NCI-H2196 (cell line): ENCODE measurements around the gene PPIB.
"Not testable (repeated sequence)": the region's sequence is repeated elsewhere in the genome, so short reads cannot be mapped to it uniquely, and the experiment has no call there.

Experiments used
- DNase-seq: peaks from one replicate; lab custom pipeline; 2025; ENCODE audit not compliant: unreplicated experiment; lab: John Stamatoyannopoulos, UW

Gene PPIB

DNA sequence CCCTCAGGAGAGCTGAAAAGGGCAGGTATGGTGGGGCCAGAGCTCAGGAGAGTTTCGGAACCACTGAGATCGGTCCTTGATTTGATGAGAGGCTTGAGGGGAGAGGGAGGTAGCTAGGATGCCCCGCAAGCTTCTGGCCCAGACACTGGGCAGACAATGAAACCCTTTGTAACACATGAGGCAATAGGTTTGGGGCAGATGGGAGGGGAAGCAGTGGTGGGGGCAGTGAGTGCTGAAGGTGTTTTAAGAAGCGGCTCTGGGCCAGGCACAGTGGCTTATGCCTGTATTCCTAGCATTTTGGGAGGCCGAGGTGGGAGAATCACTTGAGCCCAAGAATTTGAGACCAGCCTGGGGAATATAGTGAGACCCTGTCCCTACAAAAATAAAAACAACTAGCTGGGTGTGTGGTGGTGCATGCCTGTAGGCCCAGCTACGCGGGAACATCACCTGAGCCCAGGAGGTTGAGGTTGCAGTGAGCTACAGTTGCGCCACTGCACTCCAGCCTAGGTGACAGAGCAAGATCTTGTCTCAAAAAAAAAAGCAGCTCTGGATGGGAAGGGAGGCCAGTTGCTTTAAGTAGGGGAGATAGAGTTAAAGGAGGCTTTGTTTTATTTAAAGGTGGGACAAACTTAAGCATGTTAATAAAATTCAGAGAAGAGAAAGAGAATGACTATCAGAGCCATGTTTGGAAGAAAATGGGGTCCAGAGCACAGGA lies 20.9 kb downstream of the PPIB start:
- no peak for DNase-seq

DNA sequence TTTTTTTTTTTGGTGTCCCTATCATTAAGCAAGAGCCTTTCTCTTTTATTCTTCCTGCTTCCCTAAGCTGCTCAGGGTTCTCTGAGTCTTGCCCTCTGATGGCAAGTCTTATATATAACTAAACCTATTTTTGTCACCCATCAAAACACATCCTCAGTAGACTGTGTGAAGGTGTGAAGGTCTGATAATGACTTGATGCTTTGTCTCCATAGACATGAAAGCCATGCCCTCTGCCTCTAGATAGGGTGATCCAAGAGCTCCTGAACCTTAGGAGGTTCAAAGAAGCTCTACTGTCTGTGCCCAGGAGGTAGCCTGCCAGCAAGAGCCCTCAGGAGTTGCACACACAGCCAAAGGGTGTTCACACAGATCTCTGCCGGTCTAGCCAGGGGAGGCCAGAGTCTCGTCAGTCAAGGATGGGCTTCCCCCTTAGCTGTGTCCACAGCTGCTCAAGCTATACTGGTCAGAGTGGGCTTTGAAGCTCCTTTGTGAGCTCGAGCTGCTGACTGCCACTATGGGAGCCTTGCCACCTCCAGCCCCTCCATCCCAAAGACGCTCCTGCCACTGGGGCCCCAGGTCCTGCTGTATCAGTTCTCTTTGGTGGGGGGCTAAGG lies 24.4 kb downstream of the PPIB start:
- DNase-seq = no peak

DNA sequence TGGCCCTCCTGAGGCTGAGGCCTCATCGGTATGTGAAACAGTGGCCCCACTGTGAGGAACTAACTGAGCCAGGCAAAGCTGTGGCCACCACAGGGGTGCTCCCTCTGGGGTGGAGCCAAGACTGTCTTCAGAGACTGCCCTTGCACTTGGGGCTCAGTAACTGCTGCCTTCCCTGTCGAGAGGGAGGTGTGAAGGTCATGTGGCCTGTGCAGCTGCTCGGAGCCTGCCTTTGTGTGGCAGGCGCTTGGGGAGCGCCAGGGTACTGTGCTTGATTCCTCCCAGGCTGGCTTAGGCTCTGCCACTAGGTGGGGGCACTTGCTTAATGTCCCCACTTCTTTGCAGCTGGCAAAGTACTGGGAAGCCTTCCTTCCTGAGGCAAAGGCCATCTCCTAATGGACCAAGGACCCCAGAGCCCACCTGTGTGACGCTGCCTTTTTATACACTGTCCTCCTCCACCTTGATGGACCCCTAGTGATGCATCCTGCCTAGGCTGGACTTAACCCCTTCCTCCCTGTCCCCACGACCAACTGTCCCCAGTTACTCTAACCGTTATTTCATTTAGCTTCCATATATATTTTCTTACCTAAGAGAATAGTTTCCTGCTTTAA lies 25.5 kb downstream of the PPIB start:
- DNase-seq = no peak

DNA sequence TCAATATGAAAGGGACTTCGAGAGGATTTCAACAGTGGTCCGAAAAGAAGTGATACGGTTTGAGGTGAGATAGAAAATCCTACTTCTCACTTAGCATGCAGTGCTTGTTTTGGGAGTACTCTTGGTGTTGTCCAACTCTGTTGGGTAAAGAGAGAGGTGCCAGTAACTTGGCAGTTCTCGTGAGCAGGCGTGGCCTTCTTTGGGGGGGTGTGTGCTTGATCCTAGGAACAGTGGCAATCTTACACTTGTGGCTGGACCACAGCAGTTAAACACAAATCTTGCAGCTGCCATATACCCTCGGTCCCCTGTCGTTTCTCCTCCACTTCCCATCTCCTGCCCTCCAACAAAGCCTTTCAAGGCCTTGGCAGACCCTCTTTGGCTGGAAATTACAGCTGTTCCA lies 26.5 kb downstream of the PPIB start:
- no peak for DNase-seq

DNA sequence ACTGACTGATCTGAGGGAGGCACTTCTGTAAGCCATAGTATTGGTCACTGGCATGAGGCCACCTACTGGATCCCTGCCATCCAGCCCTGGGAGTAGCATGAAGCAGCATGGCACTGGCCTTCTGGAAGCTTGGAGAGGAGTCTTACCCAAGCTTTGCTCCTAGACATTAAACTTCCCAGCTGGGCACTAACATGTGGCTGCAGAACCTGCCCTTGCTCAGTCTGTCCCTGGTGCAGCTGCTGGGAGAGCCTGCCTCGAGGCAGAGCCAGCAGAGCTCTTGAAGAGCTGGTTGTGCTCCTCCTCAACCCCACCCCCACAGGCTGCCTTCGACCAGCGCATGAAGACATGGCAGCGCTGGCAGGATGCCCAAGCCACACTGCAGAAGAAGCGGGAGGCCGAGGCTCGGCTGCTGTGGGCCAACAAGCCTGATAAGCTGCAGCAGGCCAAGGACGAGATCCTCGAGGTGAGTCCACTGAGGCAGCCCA lies 28.4 kb downstream of the PPIB start:
- peak; percentile 78 for DNase-seq

DNA sequence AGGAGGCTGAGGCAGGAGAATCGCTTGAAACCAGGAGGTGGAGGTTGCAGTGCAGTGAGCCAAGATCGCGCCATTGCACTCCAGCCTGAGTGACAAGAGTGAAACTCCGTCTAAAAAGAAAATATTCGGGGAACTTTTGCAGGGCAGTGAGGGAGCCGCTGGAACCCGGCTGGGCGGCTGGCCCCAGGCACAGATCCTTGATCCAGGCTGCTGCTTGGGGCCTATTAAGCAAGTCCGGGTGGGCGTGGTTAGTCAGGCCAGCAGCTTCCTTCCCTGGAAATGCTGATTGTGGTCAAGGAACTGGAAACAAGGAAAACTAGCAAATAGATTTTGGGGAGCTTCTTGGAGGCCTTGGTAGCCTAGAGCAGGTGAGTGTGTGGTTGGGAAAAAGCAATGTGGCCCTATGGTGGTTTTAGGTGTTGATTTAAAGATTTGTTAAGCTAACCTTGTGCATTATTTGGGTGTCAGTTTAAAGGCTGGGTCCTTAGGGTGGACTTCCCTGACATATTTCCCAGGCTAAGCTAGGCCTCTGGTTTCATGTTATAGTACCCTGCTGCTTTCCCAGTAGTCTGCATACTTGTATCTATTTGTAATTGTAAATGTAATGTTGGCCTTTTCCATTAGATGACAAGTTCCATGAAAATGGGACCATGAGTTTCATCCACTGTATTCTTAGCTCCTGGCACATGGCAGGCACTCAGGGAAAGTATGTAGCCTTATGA lies 29.0 kb downstream of the PPIB start:
- DNase-seq = no peak

DNA sequence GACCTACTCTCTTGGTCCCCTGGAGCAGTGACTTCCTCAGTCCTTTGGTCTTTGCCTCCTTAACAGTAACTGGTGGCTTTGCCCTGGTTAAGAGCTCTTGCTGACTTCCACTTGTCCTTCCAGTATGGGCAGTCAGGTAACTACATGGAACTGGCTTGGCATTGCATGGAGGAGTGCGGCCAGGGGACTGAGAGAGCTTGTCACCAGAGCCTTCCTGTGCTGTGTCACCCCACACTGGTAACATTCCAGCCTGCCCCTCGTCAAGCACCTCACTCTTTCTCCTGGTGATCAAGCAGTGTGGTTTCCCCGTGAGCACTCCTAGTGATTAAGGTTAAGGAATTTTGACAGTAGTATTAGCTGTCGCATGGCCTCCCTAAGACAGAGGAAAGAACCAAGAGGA lies 30.6 kb downstream of the PPIB start:
- DNase-seq = no peak

DNA sequence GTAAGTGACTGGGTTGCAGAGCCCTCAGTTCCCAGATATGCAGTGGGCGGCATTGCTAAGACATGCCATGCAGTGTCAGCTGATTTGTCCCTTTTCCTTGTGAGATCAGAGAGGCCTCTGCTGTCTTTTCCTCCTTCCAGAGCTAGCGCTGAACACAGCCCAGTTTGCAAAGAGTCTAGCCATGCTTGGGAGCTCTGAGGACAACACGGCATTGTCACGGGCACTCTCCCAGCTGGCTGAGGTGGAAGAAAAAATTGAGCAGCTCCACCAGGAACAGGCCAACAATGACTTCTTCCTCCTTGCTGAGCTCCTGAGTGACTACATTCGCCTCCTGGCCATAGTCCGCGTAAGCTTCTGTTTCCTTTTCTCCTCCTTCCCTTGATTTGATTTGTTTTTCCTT lies 31.3 kb downstream of the PPIB start:
- no peak for DNase-seq

DNA sequence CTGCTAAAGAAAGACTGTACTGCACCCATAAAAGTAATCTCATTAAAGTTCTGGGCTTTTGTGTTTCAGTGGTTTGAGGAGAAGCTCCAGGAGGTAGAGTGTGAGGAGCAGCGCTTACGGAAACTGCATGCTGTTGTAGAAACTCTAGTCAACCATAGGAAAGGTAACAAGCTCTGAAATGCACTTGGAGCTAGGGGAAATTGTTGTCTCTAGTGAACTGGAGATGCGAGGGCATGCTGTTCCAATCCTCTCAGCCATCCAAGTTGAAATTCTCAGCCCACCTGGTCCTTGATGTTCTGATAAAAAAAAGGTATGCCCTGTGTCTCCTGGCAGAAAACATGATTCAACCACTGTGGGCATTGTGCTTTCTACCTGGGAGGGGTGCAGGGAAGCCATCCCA lies 32.7 kb downstream of the PPIB start:
- no peak for DNase-seq

DNA sequence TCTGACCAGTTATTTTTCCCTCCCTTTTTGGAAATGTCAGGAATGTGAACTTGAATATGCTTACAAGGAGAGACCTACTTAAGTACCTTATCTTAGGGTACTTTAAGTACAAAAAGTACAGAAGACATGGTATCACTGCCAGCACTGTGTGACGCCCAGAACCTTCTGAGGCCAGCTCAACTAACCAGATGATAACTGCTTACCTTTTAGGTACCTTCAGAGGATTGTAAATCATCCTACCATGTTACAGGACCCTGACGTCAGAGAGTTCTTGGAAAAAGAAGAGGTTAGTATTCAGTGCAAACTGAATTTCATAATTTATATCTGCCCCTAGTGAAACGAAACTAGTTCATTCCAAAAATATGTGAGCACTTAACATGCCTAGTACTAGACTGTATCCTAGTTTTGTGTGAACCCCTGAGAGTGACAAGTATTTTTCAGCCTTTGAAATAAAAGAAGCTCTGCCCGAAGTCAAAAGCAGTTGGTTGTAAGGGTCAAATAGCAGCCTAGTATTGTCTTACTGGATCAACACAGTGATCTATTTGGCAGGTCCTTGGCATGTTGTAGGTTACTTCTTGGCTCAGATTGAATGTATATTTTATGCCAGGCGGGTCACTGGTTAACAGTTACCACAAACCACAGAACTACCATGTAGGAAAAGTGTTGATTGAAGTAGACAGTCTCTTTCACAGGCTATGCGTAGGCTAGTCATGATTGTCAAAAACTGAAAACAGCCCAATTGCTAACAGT lies 35.1 kb downstream of the PPIB start:
- no peak for DNase-seq

DNA sequence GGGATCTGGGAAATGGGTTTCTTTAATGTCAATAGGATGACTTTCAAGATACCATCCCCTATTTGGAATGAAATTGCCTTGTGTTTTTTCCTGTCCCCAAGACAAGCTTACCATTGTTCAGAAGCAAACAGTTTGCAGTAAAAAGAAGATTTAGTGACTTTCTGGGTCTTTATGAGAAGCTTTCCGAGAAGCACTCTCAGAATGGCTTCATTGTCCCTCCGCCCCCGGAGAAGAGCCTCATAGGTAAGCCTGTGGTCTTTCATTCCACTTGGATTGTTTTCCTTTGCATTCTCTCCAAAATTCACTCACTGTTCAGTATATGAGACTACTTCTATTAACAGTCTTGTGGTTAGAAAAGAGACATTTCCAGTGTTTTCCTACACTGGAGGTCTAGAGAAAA lies 36.8 kb downstream of the PPIB start:
- DNase-seq = no peak

DNA sequence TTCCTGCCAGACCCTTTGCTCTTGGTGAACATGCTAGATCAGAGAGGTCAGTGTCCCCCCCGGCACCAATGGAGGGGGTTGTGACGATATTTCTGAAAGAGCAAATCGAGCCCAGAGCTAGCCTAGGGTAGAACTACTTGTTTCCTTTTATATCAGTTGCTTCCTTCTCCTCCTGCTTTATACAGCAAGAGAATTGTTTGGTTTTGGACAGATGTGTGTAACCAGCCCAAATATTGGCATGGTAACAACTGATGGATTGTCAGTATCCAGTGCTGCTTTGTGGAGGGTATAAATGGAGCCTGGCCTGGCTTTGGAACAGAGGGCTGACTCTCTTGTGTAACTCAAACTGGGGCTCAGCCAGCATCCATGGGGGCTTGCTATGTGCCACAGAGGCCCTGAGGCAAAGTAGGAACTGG lies 39.9 kb downstream of the PPIB start:
- no peak for DNase-seq

DNA sequence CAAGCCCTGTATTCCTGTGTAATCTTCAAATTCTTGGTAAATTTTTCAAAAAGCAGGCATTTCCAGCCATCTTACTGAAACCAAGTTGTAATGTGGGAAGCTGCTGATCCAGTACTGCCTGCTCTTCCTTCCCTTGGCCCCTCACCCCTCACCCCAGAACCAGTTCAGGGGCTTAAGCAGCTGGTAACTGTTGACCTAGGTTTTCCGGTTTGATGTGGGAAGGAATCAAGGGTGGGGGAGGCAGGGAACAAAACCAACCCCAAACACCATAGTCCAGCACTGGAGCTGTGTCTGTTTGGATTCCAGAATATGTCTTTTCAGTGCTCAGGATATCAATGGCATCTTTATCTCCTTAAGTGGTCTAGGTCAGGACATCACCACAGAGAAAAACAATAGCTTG lies 40.4 kb downstream of the PPIB start:
- DNase-seq = no peak

DNA sequence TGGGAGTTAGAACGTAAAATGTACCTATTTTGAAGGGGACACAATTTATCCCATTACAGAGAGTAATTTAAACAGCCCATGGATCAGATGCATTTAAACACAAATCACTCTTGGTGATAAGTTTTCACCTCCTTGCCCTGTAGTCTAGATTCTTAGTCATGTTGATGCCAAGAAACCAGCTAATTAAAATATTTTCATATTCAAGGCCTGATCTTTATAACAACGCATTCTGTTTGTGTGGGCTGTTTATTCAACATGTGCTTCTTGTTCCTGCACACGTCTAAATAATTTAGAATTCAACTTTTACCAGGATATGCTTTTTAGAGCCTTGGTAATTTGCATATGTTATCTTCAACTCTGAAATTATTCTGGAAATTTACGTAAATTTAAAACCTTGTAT lies 41.2 kb downstream of the PPIB start:
- DNase-seq = no peak

DNA sequence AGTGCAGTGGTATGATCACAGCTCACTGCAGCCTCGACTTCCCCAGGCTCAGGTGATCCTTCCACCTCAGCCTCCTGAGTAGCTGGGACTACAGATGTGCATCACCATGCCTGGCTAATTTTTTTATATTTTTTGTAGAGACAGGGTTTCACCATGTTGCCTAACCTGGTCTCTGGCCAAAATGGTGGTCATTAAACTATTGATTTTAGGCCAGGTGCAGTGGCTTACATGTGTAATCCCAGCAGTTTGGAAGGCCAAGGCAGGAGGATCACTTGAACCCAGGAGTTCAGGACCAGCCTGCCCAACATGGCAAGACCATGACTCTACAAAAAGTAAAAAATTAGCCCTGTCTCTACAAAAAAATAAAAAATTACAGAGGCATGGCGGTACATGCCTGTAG lies 42.5 kb downstream of the PPIB start:
- not testable (repeated sequence) for DNase-seq

DNA sequence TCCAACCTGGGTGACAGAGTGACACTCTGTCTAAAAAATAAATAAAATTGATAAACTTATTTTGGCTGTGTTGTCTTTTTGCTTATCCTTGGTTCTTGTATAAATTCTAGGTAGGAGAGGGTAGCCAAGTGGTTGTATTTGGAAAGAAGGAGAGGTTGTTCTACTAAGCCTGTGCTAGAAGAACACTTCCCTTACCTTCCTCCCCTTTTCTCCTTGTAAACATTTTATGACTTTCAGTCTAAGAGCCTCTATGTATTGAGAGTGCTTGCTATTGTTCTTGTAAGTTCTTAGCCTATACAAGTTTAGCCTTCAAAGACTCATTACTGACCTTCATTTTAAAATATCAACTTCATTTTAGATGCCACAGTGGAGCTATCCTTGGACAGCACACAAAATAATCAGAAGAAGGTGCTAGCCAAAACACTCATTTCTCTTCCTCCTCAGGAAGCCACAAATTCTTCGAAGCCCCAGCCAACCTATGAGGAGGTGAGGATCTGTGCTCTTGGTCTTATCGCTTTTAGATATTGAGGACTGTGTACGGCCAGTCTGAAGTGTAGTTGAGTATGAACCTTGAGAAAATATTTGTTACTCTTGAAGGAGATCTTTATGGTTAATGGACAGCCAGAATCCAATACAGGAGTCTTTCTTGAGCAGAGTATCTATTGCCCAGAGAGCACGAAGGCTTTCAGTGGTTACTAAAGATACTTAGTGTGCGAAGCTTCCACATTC lies 44.9 kb downstream of the PPIB start:
- DNase-seq = no peak

DNA sequence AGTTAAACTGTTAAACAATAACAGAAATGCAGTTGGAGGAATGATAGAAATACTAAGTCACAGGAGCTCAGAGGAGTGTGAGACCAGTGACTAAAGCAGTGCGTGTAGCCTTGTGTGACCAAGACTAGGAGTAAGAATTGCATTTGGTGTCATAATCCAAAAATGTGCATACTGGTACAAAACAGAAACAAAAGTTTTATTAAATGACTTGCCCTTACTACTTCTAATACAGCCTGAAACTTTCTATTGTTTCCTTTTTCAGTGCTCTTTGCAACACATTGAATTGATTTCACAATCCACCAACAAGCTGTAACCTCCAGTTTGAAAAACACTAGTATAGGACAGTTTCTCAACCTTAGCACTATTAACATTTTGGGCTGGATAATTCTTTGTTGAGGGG lies 49.9 kb downstream of the PPIB start:
- no peak for DNase-seq

DNA sequence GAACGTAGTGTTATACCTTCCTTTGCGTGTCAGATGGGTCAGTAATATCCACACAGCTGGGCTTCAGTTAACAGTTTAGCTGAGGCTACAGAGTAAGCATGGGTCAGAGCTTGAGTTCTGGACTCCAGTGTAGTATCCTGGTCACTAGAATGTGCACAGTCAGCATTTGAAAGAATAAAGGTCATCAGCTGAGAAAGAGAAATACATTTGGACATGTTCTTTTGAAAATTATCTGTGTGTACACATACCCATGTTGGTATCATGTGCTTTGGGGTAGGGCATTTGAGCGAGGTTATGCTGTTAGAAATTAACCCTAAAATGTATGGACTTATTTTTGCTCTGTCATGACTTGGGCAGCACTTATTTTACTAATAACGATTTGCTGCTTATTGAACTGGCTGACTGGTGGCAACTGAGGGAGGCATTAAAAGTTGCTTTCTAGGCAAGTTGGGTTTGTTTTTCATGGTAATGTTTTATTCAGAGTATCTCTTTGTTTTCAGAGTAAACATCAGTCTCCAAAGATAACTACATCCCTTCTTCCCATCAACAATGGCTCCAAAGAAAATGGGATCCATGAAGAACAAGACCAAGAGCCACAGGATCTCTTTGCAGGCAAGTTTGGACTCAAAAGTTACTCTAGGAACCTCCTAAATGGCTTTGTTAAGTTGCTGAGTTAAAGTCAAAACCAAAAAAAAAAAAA lies 50.6 kb downstream of the PPIB start:
- DNase-seq = no peak

DNA sequence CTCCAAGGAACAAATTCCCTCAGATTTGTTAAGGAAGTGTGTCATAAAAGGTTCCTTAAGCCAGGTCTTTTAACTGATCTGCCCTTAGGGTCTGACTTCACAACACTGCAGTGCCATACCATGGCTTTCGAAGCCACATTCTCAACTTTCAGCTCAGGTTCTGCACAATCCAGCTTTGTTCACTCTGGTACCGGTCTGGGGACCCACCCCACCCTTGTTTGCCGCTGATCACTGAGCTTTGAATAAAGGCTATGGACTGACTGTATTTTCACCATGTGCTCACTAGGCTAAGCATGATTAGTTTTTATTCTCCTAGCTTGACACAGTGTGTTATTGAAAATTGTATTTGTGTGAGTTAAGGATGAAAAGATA lies 51.2 kb downstream of the PPIB start:
- DNase-seq = no peak
